Parathyroid adenoma (tissue), 2 donors: ENCODE results near the gene KIF22.

Source experiments
- H2AFZ ChIP-seq: fragments of 300-600 bp; sonication (generic); one replicate; pipeline ENCODE4 v1.7.0; 2017; ENCODE audit warnings: antibody characterized with exemption, mild to moderate bottlenecking
- H3K27ac ChIP-seq: fragments of 300-600 bp; sonication (generic); one replicate; pipeline ENCODE4 v1.7.0; 2017
- H3K27me3 ChIP-seq: fragments of 300-600 bp; sonication (generic); one replicate; pipeline ENCODE4 v1.7.0; 2017; ENCODE audit warnings: low read length; ENCODE audit not compliant: control insufficient read depth, insufficient read depth
- H3K36me3 ChIP-seq: fragments of 300-600 bp; sonication (generic); one replicate; pipeline ENCODE4 v1.7.0; 2017; ENCODE audit warnings: low read length; ENCODE audit not compliant: control insufficient read depth, insufficient read depth
- H3K4me1 ChIP-seq: fragments of 300-600 bp; sonication (generic); one replicate; pipeline ENCODE4 v1.7.0; 2017; ENCODE audit warnings: control low read depth
- H3K4me2 ChIP-seq: fragments of 300-600 bp; sonication (generic); one replicate; pipeline ENCODE4 v1.7.0; 2017; ENCODE audit warnings: low read length
- H3K4me3 ChIP-seq: fragments of 300-600 bp; sonication (generic); one replicate; pipeline ENCODE4 v1.7.0; 2017; ENCODE audit warnings: low read depth, low read length
- H3K79me2 ChIP-seq: fragments of 300-600 bp; sonication (generic); one replicate; pipeline ENCODE4 v1.7.0; 2017; ENCODE audit warnings: control low read depth
- H3K9ac ChIP-seq: fragments of 300-600 bp; sonication (generic); one replicate; pipeline ENCODE4 v1.7.0; 2017; ENCODE audit warnings: mild to moderate bottlenecking
- H3K9me3 ChIP-seq: fragments of 300-600 bp; sonication (generic); one replicate; pipeline ENCODE4 v1.7.0; 2017; ENCODE audit warnings: low read length; ENCODE audit not compliant: control insufficient read depth
- TF ChIP-seq, protein P1 (sequence below): fragments of 300-600 bp; sonication (generic); IDR thresholded peaks from one replicate; pipeline ENCODE4 v1.7.0; 2017; ENCODE audit warnings: antibody characterized with exemption, mild to moderate bottlenecking
- donor health status: primary hyperparathyroidism.

KIF22 gene

DNA sequence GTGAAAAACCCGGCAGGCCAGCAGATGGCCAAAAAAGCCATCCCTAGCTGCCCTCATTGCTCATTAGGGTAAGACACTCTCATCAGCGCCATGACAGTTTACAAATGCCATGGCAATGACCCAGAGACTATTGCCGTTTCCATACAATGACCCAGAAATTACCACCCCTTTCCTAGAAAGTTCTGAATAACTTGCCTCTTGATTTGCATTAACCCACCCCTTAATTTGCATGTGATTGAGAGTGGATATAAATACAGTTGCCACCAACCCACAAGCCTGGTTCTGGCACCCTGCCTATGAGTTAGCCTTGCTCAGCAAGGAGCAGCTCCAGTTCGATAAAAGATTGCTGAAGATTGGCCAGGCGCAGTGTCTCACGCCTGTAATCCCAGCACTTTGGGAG, 28.7 kb upstream of the KIF22 start:
- H3K9ac ChIP-seq: no peak overlapping the region
- H3K27ac ChIP-seq: peak overlapping the region; percentile 85
- no peak overlapping the region for H3K4me2 ChIP-seq
- peaks cover 29% of the 10 kb centered on the region for H3K4me1 ChIP-seq
- no peaks in the 10 kb centered on the region for H3K36me3 ChIP-seq
- no peak overlapping the region for H2AFZ ChIP-seq
- H3K9me3 ChIP-seq: no peaks in the 10 kb centered on the region
- H3K4me3 ChIP-seq: no peak overlapping the region
- H3K27me3 ChIP-seq: no peaks in the 10 kb centered on the region
- TF ChIP-seq, protein P1, sequence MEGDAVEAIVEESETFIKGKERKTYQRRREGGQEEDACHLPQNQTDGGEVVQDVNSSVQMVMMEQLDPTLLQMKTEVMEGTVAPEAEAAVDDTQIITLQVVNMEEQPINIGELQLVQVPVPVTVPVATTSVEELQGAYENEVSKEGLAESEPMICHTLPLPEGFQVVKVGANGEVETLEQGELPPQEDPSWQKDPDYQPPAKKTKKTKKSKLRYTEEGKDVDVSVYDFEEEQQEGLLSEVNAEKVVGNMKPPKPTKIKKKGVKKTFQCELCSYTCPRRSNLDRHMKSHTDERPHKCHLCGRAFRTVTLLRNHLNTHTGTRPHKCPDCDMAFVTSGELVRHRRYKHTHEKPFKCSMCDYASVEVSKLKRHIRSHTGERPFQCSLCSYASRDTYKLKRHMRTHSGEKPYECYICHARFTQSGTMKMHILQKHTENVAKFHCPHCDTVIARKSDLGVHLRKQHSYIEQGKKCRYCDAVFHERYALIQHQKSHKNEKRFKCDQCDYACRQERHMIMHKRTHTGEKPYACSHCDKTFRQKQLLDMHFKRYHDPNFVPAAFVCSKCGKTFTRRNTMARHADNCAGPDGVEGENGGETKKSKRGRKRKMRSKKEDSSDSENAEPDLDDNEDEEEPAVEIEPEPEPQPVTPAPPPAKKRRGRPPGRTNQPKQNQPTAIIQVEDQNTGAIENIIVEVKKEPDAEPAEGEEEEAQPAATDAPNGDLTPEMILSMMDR: no peak
- H3K79me2 ChIP-seq: no peaks in the 10 kb centered on the region

DNA sequence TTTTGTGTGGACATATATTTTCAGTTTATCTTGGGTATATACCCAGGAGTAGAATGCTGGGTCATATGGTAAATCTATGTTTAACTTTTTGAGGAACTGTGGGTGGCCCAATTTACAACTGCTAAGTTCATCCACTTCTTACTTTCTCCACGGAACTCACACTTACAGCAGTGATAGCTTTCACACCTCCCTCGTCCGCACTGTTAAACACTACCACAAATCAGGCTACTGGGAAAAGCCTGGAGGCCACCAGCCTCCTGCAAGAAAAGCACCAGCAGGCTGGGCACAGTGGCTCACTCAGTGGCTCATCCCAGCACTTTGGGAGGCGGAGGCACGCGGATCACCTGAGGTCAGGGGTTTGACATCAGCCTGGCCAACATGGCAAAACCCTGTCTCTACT, 27.2 kb upstream of the KIF22 start:
- H3K79me2 ChIP-seq: no peaks in the 10 kb centered on the region
- no peak overlapping the region for H3K27ac ChIP-seq
- no peaks in the 10 kb centered on the region for H3K27me3 ChIP-seq
- H3K36me3 ChIP-seq: no peaks in the 10 kb centered on the region
- H3K4me1 ChIP-seq: peaks cover 28% of the 10 kb centered on the region
- no peak overlapping the region for H3K4me3 ChIP-seq
- H2AFZ ChIP-seq: no peak overlapping the region
- H3K9ac ChIP-seq: no peak overlapping the region
- H3K4me2 ChIP-seq: no peak overlapping the region
- no peaks in the 10 kb centered on the region for H3K9me3 ChIP-seq
- TF ChIP-seq, protein P1: no peak

DNA sequence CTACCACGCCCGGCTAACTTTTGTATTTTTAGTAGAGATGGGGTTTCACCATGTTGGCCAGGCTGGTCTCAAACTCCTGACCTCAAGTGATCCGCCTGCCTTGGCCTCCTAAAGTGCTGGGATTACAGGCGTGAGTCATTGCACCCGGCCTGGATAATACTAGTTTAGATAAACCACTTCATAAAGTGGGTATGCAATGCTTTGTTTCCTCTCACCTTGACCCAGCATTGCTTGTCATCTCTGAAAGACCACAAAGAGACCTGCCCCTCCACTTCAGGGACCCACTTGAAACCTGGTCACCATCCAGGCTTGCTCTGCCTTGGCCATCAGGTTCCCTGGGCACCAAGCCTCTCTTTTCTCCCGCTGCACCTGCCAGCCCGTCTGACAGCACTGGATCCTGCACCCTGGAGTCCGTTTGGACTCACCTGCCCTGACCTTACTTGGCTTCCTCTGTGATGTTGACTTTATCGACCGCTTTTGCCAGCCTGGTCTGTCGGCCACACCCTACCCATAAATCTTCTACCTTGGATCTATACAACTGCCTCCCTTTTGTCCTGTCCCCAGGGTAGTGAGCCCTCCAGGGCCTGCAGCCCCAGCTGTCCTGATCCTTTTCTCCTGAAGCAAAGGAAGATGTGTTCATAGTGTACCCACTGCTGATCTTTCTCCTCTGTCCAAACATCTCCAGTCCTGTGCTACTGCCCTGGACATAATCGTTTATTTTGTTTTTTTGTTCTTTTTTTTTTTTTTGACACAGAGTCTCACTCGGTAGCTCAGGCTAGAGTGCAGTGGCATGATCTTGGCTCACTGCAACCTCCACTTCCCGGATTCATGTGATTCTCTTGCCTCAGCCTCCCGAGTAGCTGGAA, 25.2 kb upstream of the KIF22 start:
- Histone ChIP-seq H3K27ac (no peak overlapping the region), H3K4me3 (no peak overlapping the region), H3K9me3 (no peaks in the 10 kb centered on the region), H3K27me3 (no peaks in the 10 kb centered on the region), H3K79me2 (no peaks in the 10 kb centered on the region), H3K4me1 (peaks cover 23% of the 10 kb centered on the region), H3K36me3 (no peaks in the 10 kb centered on the region), H3K9ac (no peak overlapping the region), H2AFZ (peak overlapping the region; percentile 62), H3K4me2 (no peak overlapping the region)
- TF ChIP-seq, protein P1: no peak

DNA sequence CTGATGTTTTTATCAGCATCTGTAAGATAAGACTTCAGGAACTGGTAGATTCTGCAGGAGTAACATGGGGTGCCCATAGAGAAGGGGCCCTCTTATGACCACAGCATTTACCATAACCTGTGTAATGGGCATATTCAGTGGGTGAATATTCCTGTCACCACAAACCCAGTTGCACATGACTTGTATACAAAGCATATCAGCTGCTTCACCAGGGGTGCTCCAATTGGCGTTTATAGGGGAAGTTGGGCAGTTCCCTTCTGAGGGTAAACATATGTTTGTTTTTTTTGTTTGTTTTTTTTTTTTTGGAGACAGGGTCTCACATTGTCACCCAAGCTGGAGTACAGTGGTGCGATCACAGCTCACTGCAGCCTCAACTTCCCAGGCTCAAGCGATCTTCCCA, 24.0 kb upstream of the KIF22 start:
- no peaks in the 10 kb centered on the region for H3K79me2 ChIP-seq
- no peak overlapping the region for H2AFZ ChIP-seq
- no peak overlapping the region for H3K9ac ChIP-seq
- peaks cover 18% of the 10 kb centered on the region for H3K4me1 ChIP-seq
- H3K36me3 ChIP-seq: no peaks in the 10 kb centered on the region
- no peak overlapping the region for H3K27ac ChIP-seq
- no peaks in the 10 kb centered on the region for H3K27me3 ChIP-seq
- H3K9me3 ChIP-seq: no peaks in the 10 kb centered on the region
- H3K4me3 ChIP-seq: no peak overlapping the region
- H3K4me2 ChIP-seq: no peak overlapping the region
- TF ChIP-seq, protein P1: no peak

DNA sequence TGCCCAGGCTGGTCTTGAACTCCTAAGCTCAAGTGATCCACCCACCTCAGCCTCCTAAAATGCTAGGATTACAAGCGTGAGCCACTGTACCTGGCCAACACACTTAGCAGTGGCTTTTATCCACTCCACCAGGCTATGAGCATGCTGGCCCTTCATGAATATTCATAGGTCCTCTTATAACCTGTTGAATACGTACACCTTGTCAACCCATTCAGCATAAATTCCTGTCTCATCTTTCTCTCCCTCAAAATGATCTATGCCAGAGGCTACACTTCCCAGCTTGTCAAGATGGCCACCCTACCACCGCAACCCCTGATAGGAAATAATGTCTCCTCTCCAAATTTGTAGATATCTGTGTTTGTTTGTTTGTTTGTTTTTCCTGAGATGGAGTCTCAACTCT, 23.5 kb upstream of the KIF22 start:
- H3K27ac ChIP-seq: no peak overlapping the region
- no peaks in the 10 kb centered on the region for H3K27me3 ChIP-seq
- no peak overlapping the region for H3K4me2 ChIP-seq
- H3K79me2 ChIP-seq: no peaks in the 10 kb centered on the region
- TF ChIP-seq, protein P1: no peak
- H3K9ac ChIP-seq: no peak overlapping the region
- H2AFZ ChIP-seq: no peak overlapping the region
- H3K4me1 ChIP-seq: peaks cover 16% of the 10 kb centered on the region
- no peak overlapping the region for H3K4me3 ChIP-seq
- H3K9me3 ChIP-seq: no peaks in the 10 kb centered on the region
- no peaks in the 10 kb centered on the region for H3K36me3 ChIP-seq
